HepG2 (cell line): Measurements from ENCODE around the gene MDFIC. TPM values are rescaled to one million over a fixed set of nuclear protein-coding genes. Genes with fewer than 3 reads are reported as not detected.

ENCODE experiments used
- ATAC-seq: fragments of 200-7000 bp; cut with Tn5 transposase; 3 replicates; pipeline ENCODE4 v1.9.1; 2020; ENCODE audit warnings: mild to moderate bottlenecking, moderate library complexity
- BruUV-seq: library from RNA; stranded (reverse); fragments of 400-500 nt; replicated peaks from 2 replicates; lab custom pipeline; 2021; lab: Mats Ljungman, UMichigan
- CTCF ChIA-PET: fragments of 300-600 bp; formaldehyde crosslinking; extraction: SDS; loops from one replicate; lab custom pipeline; 2021; ENCODE audit warnings: low total read pairs, inconsistent platforms, low intra/inter-chr PET ratio; lab: Yijun Ruan, JAX
- POLR2A ChIA-PET: fragments of 350-600 bp; sonication (Branson Sonifier 250); formaldehyde crosslinking; loops from one replicate; lab custom pipeline; 2020; ENCODE audit warnings: antibody characterized with exemption, inconsistent platforms; lab: Yijun Ruan, JAX
- DNase-seq: peaks from one replicate; pipeline ENCODE4 v3.0.0-alpha.2; 2015; ENCODE audit warnings: low spot score
- FAIRE-seq: peaks from 3 replicates; lab custom pipeline; 2011; peaks lifted over from hg19 to GRCh38; lab: Jason Lieb, UNC
- H2AFZ ChIP-seq: one replicate; pipeline ENCODE4 v1.6.1; 2011; ENCODE audit warnings: low read length, inconsistent platforms
- H3K27ac ChIP-seq: fragments of 300-600 bp; 3 replicates; pipeline ENCODE4 v1.8.0; 2011; ENCODE audit warnings: mixed run types, mild to moderate bottlenecking, mixed read lengths, low read length, inconsistent platforms; ENCODE audit not compliant: insufficient read depth; ENCODE audit errors: extremely low read length
- H3K27me3 ChIP-seq, 2 experiments: fragments of 200-600 bp in 1 of 2; 2 replicates in 1 of 2; 3 replicates in 1 of 2; pipeline versions ENCODE4 v1.6.0 to v1.8.0; 2011; ENCODE audit warnings: low read length in 2 of 2, mild to moderate bottlenecking in 2 of 2, moderate library complexity in 2 of 2, inconsistent platforms in 1 of 2; ENCODE audit not compliant: insufficient read depth in 2 of 2, control insufficient read depth in 1 of 2
- H3K36me3 ChIP-seq, 2 experiments: fragments of 200-600 bp in 1 of 2; replicated peaks in 1 of 2; 2 replicates in 1 of 2; 3 replicates in 1 of 2; pipeline versions ENCODE4 v1.5.1 to v1.8.0; 2011; ENCODE audit warnings: low read length in 2 of 2, inconsistent platforms in 1 of 2; ENCODE audit not compliant: insufficient read depth in 2 of 2, control insufficient read depth in 1 of 2
- H3K4me1 ChIP-seq: 2 replicates; pipeline ENCODE4 v1.5.1; 2012; ENCODE audit warnings: low read length, inconsistent platforms; ENCODE audit not compliant: insufficient read depth
- H3K4me2 ChIP-seq: 2 replicates; pipeline ENCODE4 v1.6.0; 2011; ENCODE audit warnings: low read depth, low read length, inconsistent platforms
- H3K4me3 ChIP-seq, 3 experiments: fragments of 200-600 bp in 1 of 3; sonication (generic), shearing (Covaris generic) in 1 of 3; replicated peaks in 1 of 3; 2 replicates each; pipeline ENCODE4 v1.5.1; 2011 to 2016; ENCODE audit warnings: low read length in 3 of 3, inconsistent platforms in 2 of 3, low read depth in 2 of 3, mild to moderate bottlenecking in 2 of 3, control low read depth in 1 of 3, mixed read lengths in 1 of 3; ENCODE audit not compliant: insufficient read depth in 1 of 3
- H3K79me2 ChIP-seq: one replicate; pipeline ENCODE4 v1.6.1; 2011; ENCODE audit warnings: low read length, inconsistent platforms; ENCODE audit not compliant: insufficient read depth
- H3K9ac ChIP-seq: 2 replicates; pipeline ENCODE4 v1.6.0; 2011; ENCODE audit warnings: mild to moderate bottlenecking, low read depth, low read length, inconsistent platforms; ENCODE audit not compliant: insufficient read depth
- H3K9me3 ChIP-seq: 2 replicates; pipeline ENCODE4 v1.5.1; 2012; ENCODE audit warnings: mild to moderate bottlenecking, low read length
- H4K20me1 ChIP-seq: 2 replicates; pipeline ENCODE4 v1.6.0; 2011; ENCODE audit warnings: inconsistent platforms, mild to moderate bottlenecking, low read length, moderate library complexity; ENCODE audit not compliant: insufficient read depth
- AHR ChIP-seq: IDR thresholded peaks from 2 replicates; pipeline ENCODE4 v1.6.1; 2018; ENCODE audit warnings: missing genetic modification reagents, missing compliant biosample characterization
- AKAP8 ChIP-seq: sonication (generic); formaldehyde crosslinking; IDR thresholded peaks from 2 replicates; pipeline ENCODE4 v1.5.1; 2020; ENCODE audit warnings: mild to moderate bottlenecking, missing genetic modification reagents
- BCL6 ChIP-seq: IDR thresholded peaks from 2 replicates; pipeline ENCODE4 v1.6.1; 2016; ENCODE audit warnings: missing genetic modification reagents, missing compliant biosample characterization
- CEBPB ChIP-seq: IDR thresholded peaks from 2 replicates; pipeline ENCODE4 v1.6.1; 2011; ENCODE audit warnings: low read depth, low read length, improper control_type of control experiment, borderline replicate concordance
- FOXA1 ChIP-seq, 2 experiments: fragments of 450-650 bp in 1 of 2; sonication (generic) in 1 of 2; formaldehyde crosslinking in 1 of 2; IDR thresholded peaks; 2 replicates each; pipeline versions ENCODE4 v1.4.0 to v1.6.1; 2016 to 2020; ENCODE audit warnings: missing genetic modification reagents in 1 of 2
- MTF1 ChIP-seq: sonication (generic); formaldehyde crosslinking; IDR thresholded peaks from 2 replicates; pipeline ENCODE4 v1.5.0; 2020; ENCODE audit warnings: missing genetic modification reagents
- NR3C1 ChIP-seq: sonication (generic); formaldehyde crosslinking; IDR thresholded peaks from 2 replicates; pipeline ENCODE4 v1.4.0; 2020; ENCODE audit warnings: missing genetic modification reagents
- PRMT3 ChIP-seq: sonication (generic); formaldehyde crosslinking; IDR thresholded peaks from 2 replicates; pipeline ENCODE4 v1.8.1; 2022; ENCODE audit warnings: low read depth, mild to moderate bottlenecking, moderate library complexity, missing genetic modification reagents, borderline replicate concordance
- RFX3 ChIP-seq: IDR thresholded peaks from 2 replicates; pipeline ENCODE4 v1.6.1; 2016; ENCODE audit warnings: missing biosample characterization, missing genetic modification reagents
- RNF219 ChIP-seq: sonication (generic); formaldehyde crosslinking; IDR thresholded peaks from 2 replicates; pipeline ENCODE4 v1.5.0; 2020; ENCODE audit warnings: mild to moderate bottlenecking, missing genetic modification reagents
- SNAI1 ChIP-seq: sonication (generic); formaldehyde crosslinking; IDR thresholded peaks from 2 replicates; pipeline ENCODE4 v1.5.0; 2020; ENCODE audit warnings: mild to moderate bottlenecking, missing genetic modification reagents, borderline replicate concordance
- TBX2 ChIP-seq: sonication (generic); formaldehyde crosslinking; IDR thresholded peaks from 2 replicates; pipeline ENCODE4 v1.5.0; 2020; ENCODE audit warnings: missing genetic modification reagents, mild to moderate bottlenecking, borderline replicate concordance
- ZNF577 ChIP-seq: sonication (generic); formaldehyde crosslinking; IDR thresholded peaks from 2 replicates; pipeline ENCODE4 v1.4.0; 2020; ENCODE audit warnings: mild to moderate bottlenecking, low read depth, missing genetic modification reagents, borderline replicate concordance
- ZNF749 ChIP-seq: sonication (generic); formaldehyde crosslinking; IDR thresholded peaks from 2 replicates; pipeline ENCODE4 v1.8.0; 2022; ENCODE audit warnings: mild to moderate bottlenecking, missing genetic modification reagents, moderate library complexity, borderline replicate concordance
- WGBS: methylation state at CpG from one replicate; pipeline ENCODE4 v1.1.6; 2017; ENCODE audit warnings: low lambda C conversion rate; 5-methylcytosine and 5-hydroxymethylcytosine counted together
- in situ Hi-C: cut with HindIII; loops from 2 replicates; pipeline ENCODE4 v1.10.0; 2017; ENCODE audit warnings: low pct_unique_long_range_greater_than_20kb; ENCODE audit not compliant: extremely low pct_ligation_motif_present
- intact Hi-C: fragments of 100-400 bp; cut with micrococcal nuclease; formaldehyde crosslinking; loops from one replicate; pipeline ENCODE4 v1.10.0; 2022; ENCODE audit not compliant: unreplicated experiment
- polyA plus RNA-seq, 8 experiments: library from polyadenylated mRNA; depleted of rRNA in 3 of 8; stranded (reverse) in 7 of 8; unstranded in 1 of 8; fragments of >200 nt; fragmentation: Illumina TruSeq in 4 of 8; extraction: Trizol in 4 of 8; gene quantifications; 2 replicates each; pipeline versions ENCODE4 v1.2.1 to v1.2.3, GENCODE V29; 2011 to 2016; ENCODE audit warnings: low read depth in 4 of 8, missing spikeins in 1 of 8, mixed read lengths in 1 of 8; ENCODE audit not compliant: insufficient read depth in 1 of 8
- total RNA-seq, 5 experiments: library from RNA; depleted of rRNA; stranded (reverse); fragments of >200 nt; fragmentation: Illumina TruSeq; extraction: Trizol; gene quantifications; 2 replicates each; pipeline ENCODE4 v1.2.3, GENCODE V29; 2016; ENCODE audit warnings: low read depth in 1 of 5
- TF ChIP-seq, protein P1 (sequence below): sonication (generic); formaldehyde crosslinking; IDR thresholded peaks from 2 replicates; pipeline ENCODE4 v1.4.0; 2020; ENCODE audit warnings: missing genetic modification reagents
- TF ChIP-seq, protein P2 (sequence below): sonication (generic); formaldehyde crosslinking; IDR thresholded peaks from 2 replicates; pipeline ENCODE4 v1.4.0; 2020; ENCODE audit warnings: missing genetic modification reagents

Gene MDFIC
- total and polyA plus RNA-seq, 2 of the 13 experiments (the other 11 are each of a cell fraction or from before 2014, with no cell fraction given) = 0.13 TPM; not detected in 1

DNA sequence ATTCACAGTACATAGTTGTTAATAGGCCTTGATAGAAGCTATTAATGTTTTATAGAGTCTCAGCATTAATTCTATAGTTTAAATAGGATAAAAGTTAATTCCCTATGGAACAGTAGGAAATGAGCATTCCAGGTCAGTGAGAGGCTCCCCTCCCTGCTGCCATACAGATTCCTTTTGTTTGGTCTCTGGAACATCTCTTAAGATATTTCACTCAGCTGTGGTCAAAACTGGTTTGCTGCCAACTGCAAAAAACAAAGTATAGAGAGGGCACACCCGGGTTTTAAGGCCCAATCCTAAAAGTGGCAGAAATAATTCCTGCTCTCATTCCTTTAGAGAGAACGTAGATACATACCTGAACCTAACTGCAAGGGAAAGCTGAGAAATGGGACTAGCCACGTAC, 51.3 kb downstream of the MDFIC start:
- Histone ChIP-seq H4K20me1 (no peaks in the 10 kb centered on the region), H3K36me3 (no peaks in the 10 kb centered on the region), H3K9me3 (no peaks in the 10 kb centered on the region), H3K79me2 (no peaks in the 10 kb centered on the region), H3K27me3 (no peaks in the 10 kb centered on the region), H3K4me1 (no peaks in the 10 kb centered on the region), H3K4me3 (no peak overlapping the region), H2AFZ (no peak overlapping the region), H3K9ac (no peak overlapping the region), H3K4me2 (no peak overlapping the region), H3K27ac (no peak overlapping the region)
- CTCF ChIA-PET = no interaction called here
- TF ChIP-seq FOXA1 (IDR thresholded peaks at IDR 0.05) (no peak), FOXA1 (CRISPR knock-in tag; IDR thresholded peaks at IDR 0.05) (no peak), BCL6 (CRISPR knock-in tag) (no peak), MTF1 (CRISPR knock-in tag) (no peak), ZNF749 (CRISPR knock-in tag) (no peak), CEBPB (no peak), SNAI1 (CRISPR knock-in tag) (no peak), AKAP8 (CRISPR knock-in tag) (no peak), PRMT3 (CRISPR knock-in tag) (no peak), RNF219 (CRISPR knock-in tag) (no peak), NR3C1 (CRISPR knock-in tag) (no peak), RFX3 (CRISPR knock-in tag) (no peak), AHR (no peak), TBX2 (no peak), ZNF577 (CRISPR knock-in tag) (no peak)
- TF ChIP-seq, protein P1, sequence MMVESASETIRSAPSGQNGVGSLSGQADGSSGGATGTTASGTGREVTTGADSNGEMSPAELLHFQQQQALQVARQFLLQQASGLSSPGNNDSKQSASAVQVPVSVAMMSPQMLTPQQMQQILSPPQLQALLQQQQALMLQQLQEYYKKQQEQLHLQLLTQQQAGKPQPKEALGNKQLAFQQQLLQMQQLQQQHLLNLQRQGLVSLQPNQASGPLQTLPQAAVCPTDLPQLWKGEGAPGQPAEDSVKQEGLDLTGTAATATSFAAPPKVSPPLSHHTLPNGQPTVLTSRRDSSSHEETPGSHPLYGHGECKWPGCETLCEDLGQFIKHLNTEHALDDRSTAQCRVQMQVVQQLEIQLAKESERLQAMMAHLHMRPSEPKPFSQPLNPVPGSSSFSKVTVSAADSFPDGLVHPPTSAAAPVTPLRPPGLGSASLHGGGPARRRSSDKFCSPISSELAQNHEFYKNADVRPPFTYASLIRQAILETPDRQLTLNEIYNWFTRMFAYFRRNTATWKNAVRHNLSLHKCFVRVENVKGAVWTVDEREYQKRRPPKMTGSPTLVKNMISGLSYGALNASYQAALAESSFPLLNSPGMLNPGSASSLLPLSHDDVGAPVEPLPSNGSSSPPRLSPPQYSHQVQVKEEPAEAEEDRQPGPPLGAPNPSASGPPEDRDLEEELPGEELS (CRISPR knock-in tag) = no peak
- TF ChIP-seq, protein P2, sequence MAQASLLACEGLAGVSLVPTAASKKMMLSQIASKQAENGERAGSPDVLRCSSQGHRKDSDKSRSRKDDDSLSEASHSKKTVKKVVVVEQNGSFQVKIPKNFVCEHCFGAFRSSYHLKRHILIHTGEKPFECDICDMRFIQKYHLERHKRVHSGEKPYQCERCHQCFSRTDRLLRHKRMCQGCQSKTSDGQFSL (CRISPR knock-in tag) = no peak
- DNase-seq (no peak), ATAC-seq (no peak), FAIRE-seq (no peak)
- POLR2A ChIA-PET = no interaction called here
- WGBS = 18% methylated on average over 3 of the region's 3 CpGs
- intact Hi-C loops = no loop called here
- no TSS peak for BruUV-seq
- in situ Hi-C loops = no loop called here
